Kidney epithelial cell (primary cell): ENCODE measurements around the gene COX4I2. TPM values are rescaled to one million over a fixed set of nuclear protein-coding genes. Genes with fewer than 3 reads are reported as not detected.

Experiments used
- DNase-seq: peaks from one replicate; pipeline ENCODE4 v3.0.0-alpha.2; 2010; ENCODE audit warnings: low read depth
- H3K27me3 ChIP-seq: 2 replicates; pipeline ENCODE4 v1.6.0; 2011; ENCODE audit warnings: low read length; ENCODE audit not compliant: control insufficient read depth, insufficient read depth
- H3K36me3 ChIP-seq: 2 replicates; pipeline ENCODE4 v1.5.1; 2011; ENCODE audit warnings: low read length; ENCODE audit not compliant: control insufficient read depth, insufficient read depth
- H3K4me3 ChIP-seq: 2 replicates; pipeline ENCODE4 v1.5.1; 2011; ENCODE audit warnings: low read depth, mild to moderate bottlenecking, control low read depth, low read length
- CTCF ChIP-seq: IDR thresholded peaks from 2 replicates; pipeline ENCODE4 v1.5.1; 2011; ENCODE audit warnings: mild to moderate bottlenecking, moderate library complexity, low read length, control low read depth, inconsistent platforms; ENCODE audit not compliant: insufficient read depth, poor library complexity, severe bottlenecking
- total RNA-seq: library from RNA; depleted of rRNA; stranded (reverse); fragments of >200 nt; gene quantifications from 2 replicates; pipeline ENCODE4 v1.2.3, GENCODE V29; 2015

Gene COX4I2
- total RNA-seq, 1 donor from 2014 or later = 0.25 TPM

- Histone ChIP-seq H3K36me3 (peaks cover 2% of the 10 kb centered on the region), H3K4me3 (no peak overlapping the region), H3K27me3 (no peaks in the 10 kb centered on the region)
- DNase-seq = no peak
- no peak for TF ChIP-seq CTCF
Observed at GRCh38 chr20:31681128-31681727, 43.5 kb downstream of the COX4I2 start.

DNA sequence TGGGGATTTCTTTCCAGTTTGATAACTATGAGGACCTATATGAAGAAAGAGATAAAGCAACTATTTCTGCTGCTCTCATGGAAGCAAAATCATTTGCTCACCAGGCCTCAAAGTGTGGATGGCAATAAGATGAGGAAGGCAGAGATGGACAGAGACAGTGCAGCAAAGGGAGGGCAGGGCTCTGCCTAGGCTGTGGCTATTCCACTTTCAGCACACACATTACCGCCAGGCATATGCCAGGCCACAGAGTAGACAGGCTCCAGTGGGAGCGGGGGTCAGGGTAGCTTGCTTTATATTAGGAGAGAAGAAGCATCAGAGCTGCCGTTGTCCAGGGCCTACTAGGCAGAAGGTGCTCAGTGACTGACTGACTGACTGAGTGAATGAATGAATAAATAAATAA, 44.1 kb downstream of the COX4I2 start:
- Histone ChIP-seq H3K27me3 (no peaks in the 10 kb centered on the region), H3K4me3 (no peak overlapping the region), H3K36me3 (peaks cover 1% of the 10 kb centered on the region)
- TF ChIP-seq CTCF = no peak
- DNase-seq = no peak

DNA sequence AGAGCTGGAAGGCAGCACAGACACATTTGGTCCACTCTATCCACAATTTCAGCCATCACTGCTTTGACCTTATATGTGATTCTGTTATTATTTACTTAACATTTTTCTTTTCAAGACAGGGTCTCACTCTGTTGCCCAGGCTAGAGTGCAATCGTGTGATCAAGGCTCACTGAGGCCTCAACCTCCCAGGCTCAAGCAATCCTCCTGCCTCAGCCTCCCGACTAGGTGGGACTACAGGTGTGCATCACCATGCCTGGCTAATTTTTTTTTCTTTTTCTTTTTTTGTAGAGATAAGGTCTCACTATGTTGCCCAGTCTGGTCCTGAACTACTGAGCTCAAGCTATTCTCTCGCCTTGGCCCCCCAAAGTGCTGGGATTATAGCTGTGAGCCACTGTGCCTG, 44.6 kb downstream of the COX4I2 start:
- Histone ChIP-seq H3K36me3 (peaks cover 1% of the 10 kb centered on the region), H3K27me3 (no peaks in the 10 kb centered on the region), H3K4me3 (no peak overlapping the region)
- TF ChIP-seq CTCF = no peak
- no peak for DNase-seq

- H3K4me3 ChIP-seq = no peak overlapping the region
- H3K36me3 ChIP-seq = peaks cover 1% of the 10 kb centered on the region
- H3K27me3 ChIP-seq = no peaks in the 10 kb centered on the region
- no peak for DNase-seq
- no peak for TF ChIP-seq CTCF
Observed at GRCh38 chr20:31682927-31683326, 45.2 kb downstream of the COX4I2 start.

DNA sequence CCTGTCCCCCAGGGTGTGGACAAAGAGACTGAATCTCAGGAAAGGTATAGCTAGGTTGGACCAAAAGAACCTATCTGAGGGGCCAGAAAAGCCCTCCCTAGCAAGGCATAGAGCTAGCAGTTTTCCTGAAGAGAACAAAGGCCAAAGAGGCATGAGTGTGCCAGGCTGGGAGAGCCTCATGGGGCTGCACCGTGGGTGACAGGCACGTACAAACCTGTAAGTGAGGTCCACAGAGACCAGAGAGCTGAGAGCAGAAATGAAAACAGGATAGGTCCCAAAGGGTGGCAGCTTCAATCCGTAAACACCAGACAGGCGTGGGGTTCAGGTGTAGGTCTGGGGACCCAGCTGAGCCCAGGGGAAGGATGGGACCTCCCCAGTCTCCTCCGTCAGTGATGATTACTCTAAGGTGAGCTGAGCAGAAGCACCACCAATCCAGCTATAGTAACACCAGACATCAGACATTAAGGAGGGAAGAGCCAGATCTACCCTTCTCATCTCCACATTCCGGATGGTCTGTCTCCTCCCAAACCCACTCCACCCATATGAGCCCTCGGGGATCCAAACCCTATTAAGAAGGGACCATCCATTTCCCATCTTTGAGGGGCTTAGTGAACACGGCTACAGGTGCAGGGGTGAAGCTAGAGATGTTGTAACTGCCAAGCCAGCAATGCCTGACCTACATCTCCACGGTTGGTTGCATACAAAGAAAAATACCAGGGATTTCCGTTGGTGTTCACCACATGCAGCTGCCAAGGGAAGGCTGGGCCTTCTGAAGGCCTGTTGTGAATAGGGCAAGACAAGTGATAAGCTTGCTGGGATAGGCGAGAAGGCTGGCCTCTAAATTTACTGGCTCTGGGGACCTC, 46.7 kb downstream of the COX4I2 start:
- no peak for TF ChIP-seq CTCF
- Histone ChIP-seq H3K4me3 (no peak overlapping the region), H3K36me3 (peaks cover 1% of the 10 kb centered on the region), H3K27me3 (no peaks in the 10 kb centered on the region)
- DNase-seq = peak; percentile 51
